ENCODE results near the gene CSPG4.

Gene CSPG4

DNA sequence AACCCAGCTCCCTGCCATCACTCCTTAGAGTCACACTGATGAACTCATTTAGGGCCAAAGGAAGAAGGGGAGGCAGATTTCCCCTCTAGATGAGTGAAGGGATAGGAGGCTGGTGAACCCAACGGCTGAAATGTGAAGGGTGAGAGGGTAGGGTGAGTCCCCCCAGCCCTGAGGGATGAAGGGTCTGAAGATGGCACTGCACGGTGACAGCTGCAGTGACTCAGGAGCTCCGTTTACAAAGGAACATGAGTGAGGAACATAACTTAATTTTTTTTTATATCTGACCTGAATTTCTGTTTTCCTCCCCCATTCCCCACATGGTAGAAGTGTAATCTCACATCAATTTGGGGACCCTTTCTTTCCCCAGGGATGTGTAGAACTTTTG lies 50.9 kb downstream of the CSPG4 start:
- DNase-seq (ENCODE audit: low read depth, low spot score), result no peak
- CTCF ChIA-PET, result interaction anchor here (0.7 to 2.8 kb wide), 11 partner anchors 11 to 140 kb away, joined by 3 to 14 read pairs (median 3); partner anchors contain the start of gene SNX33
- H3K4me3 ChIP-seq (ENCODE audit: low read depth, low read length), result peak overlapping the region; percentile 23
- POLR2A ChIA-PET, result interaction anchor here (0.7 to 2.4 kb wide), 6 partner anchors 10 to 84 kb away, joined by 4 to 64 read pairs (median 8); partner anchors contain the start of genes IMP3 and SNX33
- TF ChIP-seq, protein P1, sequence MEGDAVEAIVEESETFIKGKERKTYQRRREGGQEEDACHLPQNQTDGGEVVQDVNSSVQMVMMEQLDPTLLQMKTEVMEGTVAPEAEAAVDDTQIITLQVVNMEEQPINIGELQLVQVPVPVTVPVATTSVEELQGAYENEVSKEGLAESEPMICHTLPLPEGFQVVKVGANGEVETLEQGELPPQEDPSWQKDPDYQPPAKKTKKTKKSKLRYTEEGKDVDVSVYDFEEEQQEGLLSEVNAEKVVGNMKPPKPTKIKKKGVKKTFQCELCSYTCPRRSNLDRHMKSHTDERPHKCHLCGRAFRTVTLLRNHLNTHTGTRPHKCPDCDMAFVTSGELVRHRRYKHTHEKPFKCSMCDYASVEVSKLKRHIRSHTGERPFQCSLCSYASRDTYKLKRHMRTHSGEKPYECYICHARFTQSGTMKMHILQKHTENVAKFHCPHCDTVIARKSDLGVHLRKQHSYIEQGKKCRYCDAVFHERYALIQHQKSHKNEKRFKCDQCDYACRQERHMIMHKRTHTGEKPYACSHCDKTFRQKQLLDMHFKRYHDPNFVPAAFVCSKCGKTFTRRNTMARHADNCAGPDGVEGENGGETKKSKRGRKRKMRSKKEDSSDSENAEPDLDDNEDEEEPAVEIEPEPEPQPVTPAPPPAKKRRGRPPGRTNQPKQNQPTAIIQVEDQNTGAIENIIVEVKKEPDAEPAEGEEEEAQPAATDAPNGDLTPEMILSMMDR (IDR thresholded peaks at IDR 0.05; ENCODE audit: insufficient read depth, low read length, missing control alignments), result no peak

DNA sequence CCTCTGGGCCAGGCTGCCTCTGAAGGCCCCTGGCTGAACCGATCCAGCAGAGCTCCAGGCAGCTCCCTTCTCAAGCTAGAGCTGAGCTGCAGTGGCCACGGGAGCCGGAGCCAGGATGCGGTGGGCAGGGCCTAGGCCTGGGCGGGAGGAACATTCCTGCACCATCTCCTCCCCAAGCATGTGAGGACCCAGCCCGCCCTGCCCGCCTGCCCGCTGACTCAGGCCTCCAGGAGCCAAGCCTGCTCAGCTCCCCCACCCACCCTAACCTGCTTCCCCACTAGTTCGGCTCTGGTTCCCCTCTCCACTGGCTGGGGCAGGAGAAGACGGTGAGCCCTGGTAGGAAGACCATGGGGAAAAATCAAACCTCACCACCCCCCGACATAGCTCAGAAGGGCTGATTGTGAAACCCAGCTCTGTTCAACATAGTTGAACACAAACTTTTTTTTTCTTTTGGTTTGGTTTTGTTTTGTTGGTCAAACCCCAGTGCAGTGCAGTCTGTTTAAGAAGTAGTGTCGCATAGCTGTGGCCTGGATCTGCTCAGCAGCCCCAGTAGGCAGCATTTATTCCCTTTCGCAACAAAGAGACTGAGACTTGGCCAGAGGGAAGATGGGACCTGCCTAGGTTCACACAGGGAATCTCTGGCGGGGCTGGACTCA lies 51.4 kb downstream of the CSPG4 start:
- POLR2A ChIA-PET, result interaction anchor here (0.7 to 2.4 kb wide), 6 partner anchors 11 to 84 kb away, joined by 4 to 64 read pairs (median 8); partner anchors contain the start of genes IMP3 and SNX33
- peak; percentile 83 for DNase-seq (ENCODE audit: low read depth, low spot score)
- TF ChIP-seq, protein P1 (IDR thresholded peaks at IDR 0.05; ENCODE audit: insufficient read depth, low read length, missing control alignments), result no peak
- CTCF ChIA-PET, result interaction anchor here (0.7 to 2.8 kb wide), 12 partner anchors 10 to 141 kb away, joined by 3 to 14 read pairs (median 3); partner anchors contain the start of gene SNX33
- H3K4me3 ChIP-seq (ENCODE audit: low read depth, low read length), result peak overlapping the region; percentile 23

DNA sequence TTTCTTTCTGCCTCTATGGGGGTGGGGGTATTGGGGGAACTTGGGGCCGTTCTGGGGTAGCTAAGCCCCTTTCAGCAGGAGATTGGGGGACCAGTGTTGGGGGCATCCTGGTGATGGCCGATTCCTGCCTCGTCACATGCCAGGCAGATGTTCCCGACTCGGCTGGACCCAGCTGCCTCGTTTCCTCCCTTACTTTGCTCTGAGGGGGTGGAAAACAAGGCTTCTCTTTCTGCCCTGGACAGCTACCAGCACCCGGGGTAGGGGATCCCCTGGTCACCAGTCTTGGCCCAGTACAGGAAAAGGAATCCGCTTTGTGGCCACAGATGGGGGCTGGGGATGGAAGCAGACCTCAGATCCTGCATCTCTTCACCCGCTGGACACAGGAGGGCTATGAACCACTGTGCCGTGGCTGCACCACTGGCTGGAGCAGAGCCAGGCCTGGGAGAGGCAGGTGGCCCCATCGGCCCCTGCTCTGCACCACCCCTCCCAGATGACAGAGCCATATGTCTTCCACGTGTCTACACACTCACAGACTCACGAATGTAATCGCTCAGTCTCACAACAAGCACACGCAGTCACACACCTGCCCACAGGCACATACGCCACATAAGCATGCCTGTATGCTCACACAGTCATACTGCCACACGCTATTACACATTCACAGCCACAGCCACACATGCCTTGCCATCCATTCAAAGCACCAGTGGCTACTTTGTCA lies 52.6 kb downstream of the CSPG4 start:
- DNase-seq (ENCODE audit: low read depth, low spot score), result no peak
- no peak overlapping the region for H3K4me3 ChIP-seq (ENCODE audit: low read depth, low read length)
- TF ChIP-seq, protein P1 (IDR thresholded peaks at IDR 0.05; ENCODE audit: insufficient read depth, low read length, missing control alignments), result no peak
- POLR2A ChIA-PET, result interaction anchor here (2.2 to 2.4 kb wide), 2 partner anchors 11 to 12 kb away, joined by 17 to 64 read pairs; partner anchors contain the start of gene SNX33
- CTCF ChIA-PET, result interaction anchor here (1.3 to 2.8 kb wide), 5 partner anchors 12 to 26 kb away, joined by 3 to 14 read pairs (median 10); partner anchors contain the start of gene SNX33

DNA sequence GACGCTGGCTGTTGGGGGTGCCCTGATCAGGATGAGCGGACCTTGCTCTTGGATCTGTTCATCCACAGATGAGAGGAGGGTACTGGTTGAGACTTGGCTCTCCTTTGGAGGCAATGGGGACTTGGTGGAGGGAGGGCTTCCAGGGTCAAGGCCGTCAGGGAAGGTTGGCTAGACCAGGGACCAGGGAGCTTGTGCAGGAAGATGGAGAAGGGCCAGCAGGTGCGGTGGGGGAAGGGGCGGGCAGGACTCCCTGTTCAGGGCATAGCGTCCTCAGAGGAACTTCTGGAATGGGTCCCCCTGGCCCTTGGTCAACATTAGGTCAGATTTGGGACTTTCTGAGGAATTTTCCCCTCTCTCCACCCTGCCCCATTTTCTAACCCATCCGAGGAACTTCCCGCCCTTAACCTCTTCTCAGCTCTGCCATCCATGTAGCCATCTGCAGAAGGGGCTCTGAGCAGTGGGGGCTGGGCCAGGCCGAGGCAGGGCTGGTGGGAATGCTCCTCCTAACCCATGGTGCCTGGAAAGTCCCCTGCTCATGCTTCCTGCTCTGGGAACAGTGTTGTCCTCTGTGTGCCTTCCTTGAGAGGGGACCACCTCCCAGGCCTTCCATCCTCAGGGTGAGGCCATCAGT lies 53.4 kb downstream of the CSPG4 start:
- ChIA-PET CTCF (interaction anchor here (0.9 kb wide), 1 partner anchor 28 kb away, joined by 3 read pairs; no protein-coding TSS in a partner anchor), POLR2A (no interaction called here)
- DNase-seq (ENCODE audit: low read depth, low spot score), result no peak
- no peak overlapping the region for H3K4me3 ChIP-seq (ENCODE audit: low read depth, low read length)
- TF ChIP-seq, protein P1 (IDR thresholded peaks at IDR 0.05; ENCODE audit: insufficient read depth, low read length, missing control alignments), result no peak

DNA sequence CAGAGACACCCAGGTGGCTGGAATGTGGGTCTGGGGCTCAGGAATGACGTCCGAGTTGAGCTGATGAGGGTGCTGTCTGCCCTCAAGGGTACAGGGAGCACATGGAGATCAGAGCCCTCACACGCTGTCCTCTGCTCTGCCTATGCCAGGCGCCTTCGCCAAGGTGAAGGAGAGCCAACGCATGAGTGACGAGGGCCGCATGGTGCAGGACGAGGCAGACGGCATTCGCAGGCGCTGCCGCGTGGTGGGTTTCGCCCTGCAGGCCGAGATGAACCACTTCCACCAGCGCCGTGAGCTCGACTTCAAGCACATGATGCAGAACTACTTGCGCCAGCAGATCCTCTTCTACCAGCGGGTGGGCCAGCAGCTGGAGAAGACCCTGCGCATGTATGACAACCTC lies 55.8 kb downstream of the CSPG4 start:
- DNase-seq (ENCODE audit: low read depth, low spot score), result no peak
- H3K4me3 ChIP-seq (ENCODE audit: low read depth, low read length), result no peak overlapping the region
- POLR2A ChIA-PET, result no interaction called here
- TF ChIP-seq, protein P1 (IDR thresholded peaks at IDR 0.05; ENCODE audit: insufficient read depth, low read length, missing control alignments), result no peak
- CTCF ChIA-PET, result interaction anchor here (0.8 to 1.6 kb wide), 2 partner anchors 9 to 29 kb away, joined by 3 read pairs; partner anchors contain the start of gene SNX33
